T-cell (primary cell): ENCODE data around the gene RAP2B. TPM values are rescaled to one million over a fixed set of nuclear protein-coding genes. Genes with fewer than 3 reads are reported as not detected.
A peak's percentile ranks its signal among the peaks of the same experiment; 100 is the strongest.

Experiments used
- ATAC-seq, 4 experiments: fragments of 200-7000 bp in 3 of 4; fragments of 150-1000 bp in 1 of 4; cut with Tn5 transposase; replicated peaks in 1 of 4; 1 replicate in 3 of 4; 2 replicates in 1 of 4; pipeline ENCODE4 v1.10.0; 2021; ENCODE audit warnings: moderate library complexity in 3 of 4, mild to moderate bottlenecking in 2 of 4, moderate number of reproducible peaks in 1 of 4
- CTCF ChIA-PET, 2 donors: fragments of 300-600 bp; sonication (Branson Sonifier 250); formaldehyde crosslinking; loops; one replicate each; lab custom pipeline; 2022; ENCODE audit warnings: antibody characterized with exemption in 2 of 2; lab: Charles Lee
- POLR2A ChIA-PET, 2 donors: fragments of 300-600 bp; sonication (Branson Sonifier 250); formaldehyde crosslinking; loops; one replicate each; lab custom pipeline; 2022; ENCODE audit warnings: antibody characterized with exemption in 2 of 2; lab: Charles Lee
- DNase-seq, 35 experiments: peaks; one replicate each; pipeline versions ENCODE4 v3.0.0 to v3.0.0-alpha.2; 2013 to 2023
- H3K27ac ChIP-seq: one replicate; pipeline ENCODE4 v1.5.1; 2013; ENCODE audit warnings: low read length
- H3K27me3 ChIP-seq, 2 experiments: replicated peaks in 1 of 2; 1 replicate in 1 of 2; 2 replicates in 1 of 2; pipeline versions ENCODE4 v1.6.1 to v1.7.0; 2013; ENCODE audit warnings: low read length in 1 of 2, mixed read lengths in 1 of 2; ENCODE audit not compliant: control insufficient read depth in 2 of 2, insufficient read depth in 2 of 2; ENCODE audit errors: extremely low read depth in 1 of 2
- H3K36me3 ChIP-seq, 2 donors: 1 replicate in 1 of 2; 2 replicates in 1 of 2; pipeline versions ENCODE4 v1.6.1 to v1.7.0; 2013; ENCODE audit warnings: low read length in 1 of 2; ENCODE audit not compliant: control insufficient read depth in 2 of 2, insufficient read depth in 1 of 2; ENCODE audit errors: extremely low read depth in 1 of 2
- H3K4me1 ChIP-seq, 2 experiments: 1 replicate in 1 of 2; 2 replicates in 1 of 2; pipeline versions ENCODE4 v1.6.1 to v1.7.0; 2013; ENCODE audit warnings: low read length in 2 of 2, mixed read lengths in 1 of 2; ENCODE audit not compliant: insufficient read depth in 2 of 2, control insufficient read depth in 1 of 2; ENCODE audit errors: extremely low read depth in 1 of 2
- H3K4me3 ChIP-seq, 2 donors: 1 replicate in 1 of 2; 2 replicates in 1 of 2; pipeline versions ENCODE4 v1.5.1 to v1.7.0; 2013; ENCODE audit warnings: mild to moderate bottlenecking in 2 of 2, low read length in 1 of 2, moderate library complexity in 1 of 2; ENCODE audit not compliant: control insufficient read depth in 1 of 2; ENCODE audit errors: extremely low read depth in 1 of 2
- H3K9me3 ChIP-seq: 2 replicates; pipeline ENCODE4 v1.7.0; 2013
- H3K27ac Mint-ChIP-seq, 2 donors: one replicate each; pipeline ENCODE4 v1.8.0; 2020 to 2021; ENCODE audit warnings: mild to moderate bottlenecking in 2 of 2, mixed read lengths in 2 of 2
- H3K27me3 Mint-ChIP-seq, 2 donors: one replicate each; pipeline ENCODE4 v1.8.0; 2021 to 2022; ENCODE audit warnings: mixed read lengths in 2 of 2
- H3K36me3 Mint-ChIP-seq: one replicate; pipeline ENCODE4 v1.8.0; 2021; ENCODE audit warnings: mixed read lengths
- H3K4me1 Mint-ChIP-seq, 3 donors: one replicate each; pipeline ENCODE4 v1.8.0; 2020 to 2022; ENCODE audit warnings: mixed read lengths in 3 of 3, mild to moderate bottlenecking in 1 of 3
- H3K4me3 Mint-ChIP-seq, 3 donors: one replicate each; pipeline ENCODE4 v1.8.0; 2020 to 2022; ENCODE audit warnings: mild to moderate bottlenecking in 3 of 3, mixed read lengths in 3 of 3, moderate library complexity in 3 of 3
- H3K9me3 Mint-ChIP-seq, 3 donors: one replicate each; pipeline ENCODE4 v1.8.0; 2020 to 2022; ENCODE audit warnings: mixed read lengths in 3 of 3
- WGBS: methylation state at CpG from one replicate; pipeline ENCODE4 v1.1.5; 2013; ENCODE audit warnings: missing lambda C conversion rate; ENCODE audit not compliant: insufficient coverage; 5-methylcytosine and 5-hydroxymethylcytosine counted together
- total RNA-seq, 35 experiments: library from RNA in 6 of 35; stranded (reverse) in 6 of 35; fragments of 120-200 nt in 1 of 35; gene quantifications; one replicate each; pipeline versions ENCODE4 v1.2.1 to v1.2.4 and lab custom pipeline; 2013 to 2026

Gene RAP2B
- total RNA-seq, 5 donors from 2014 or later (not counting 1 experiment from before 2014, with no cell fraction given) = 16.3 to 35.8 (median 28.1) TPM

- Mint-ChIP-seq H3K27me3 (no peaks in the 10 kb centered on the region), H3K9me3 (peaks cover 0 to 3% (median 0%) of the 10 kb centered on the region in 3 donors), H3K27ac (no peak overlapping the region), H3K4me3 (no peak overlapping the region), H3K36me3 (no peaks in the 10 kb centered on the region), H3K4me1 (peaks cover 0 to 7% (median 2%) of the 10 kb centered on the region in 3 donors)
- Histone ChIP-seq H3K27ac (no peak overlapping the region), H3K4me3 (no peak overlapping the region), H3K36me3 (no peaks in the 10 kb centered on the region), H3K9me3 (no peaks in the 10 kb centered on the region), H3K27me3 (peaks cover 0 to 3% of the 10 kb centered on the region in 2 experiments), H3K4me1 (no peaks in the 10 kb centered on the region)
- ATAC-seq (no peak), DNase-seq (no peak)
- WGBS = no CpG with 5 or more reads among the region's 3 CpGs
- ChIA-PET CTCF (no interaction called here), POLR2A (no interaction called here)
Observed at GRCh38 chr3:153129866-153130265, 32.2 kb upstream of the RAP2B start.

- Histone ChIP-seq H3K27ac (no peak overlapping the region), H3K27me3 (peaks cover 0 to 3% of the 10 kb centered on the region in 2 experiments), H3K4me1 (no peaks in the 10 kb centered on the region), H3K4me3 (no peak overlapping the region), H3K36me3 (no peaks in the 10 kb centered on the region), H3K9me3 (no peaks in the 10 kb centered on the region)
- Mint-ChIP-seq H3K4me1 (peaks cover 0 to 7% (median 2%) of the 10 kb centered on the region in 3 donors), H3K27ac (no peak overlapping the region), H3K36me3 (no peaks in the 10 kb centered on the region), H3K4me3 (no peak overlapping the region), H3K9me3 (no peaks in the 10 kb centered on the region), H3K27me3 (no peaks in the 10 kb centered on the region)
- DNase-seq = no peak
- POLR2A ChIA-PET = no interaction called here
- no peak for ATAC-seq
- WGBS = no CpG with 5 or more reads among the region's 2 CpGs
- CTCF ChIA-PET = no interaction called here
Observed at GRCh38 chr3:153130312-153130977, 31.6 kb upstream of the RAP2B start.

- Mint-ChIP-seq H3K27me3 (no peaks in the 10 kb centered on the region), H3K4me1 (peaks cover 0 to 16% (median 13%) of the 10 kb centered on the region in 3 donors), H3K9me3 (no peaks in the 10 kb centered on the region), H3K27ac (no peak overlapping the region), H3K4me3 (no peak overlapping the region), H3K36me3 (no peaks in the 10 kb centered on the region)
- peaks cover 0 to 4% of the 10 kb centered on the region in 2 experiments for H3K4me1 ChIP-seq
- CTCF ChIA-PET = no interaction called here
- POLR2A ChIA-PET = no interaction called here
- no peaks in the 10 kb centered on the region for H3K36me3 ChIP-seq
- whole genome bisulfite sequencing = no CpG with 5 or more reads among the region's 2 CpGs
- H3K9me3 ChIP-seq = no peaks in the 10 kb centered on the region
- ATAC-seq = no peak
- no peak for DNase-seq
- no peak overlapping the region for H3K4me3 ChIP-seq
- no peak overlapping the region for H3K27ac ChIP-seq
- peaks cover 0 to 7% of the 10 kb centered on the region in 2 experiments for H3K27me3 ChIP-seq
Observed at GRCh38 chr3:153137626-153138025, 24.4 kb upstream of the RAP2B start.

GRCh38 chr3:153138276-153139210 lies 23.5 kb upstream of the RAP2B start:
- Histone ChIP-seq H3K36me3 (no peaks in the 10 kb centered on the region), H3K4me3 (no peak overlapping the region), H3K27me3 (peaks cover 0 to 4% of the 10 kb centered on the region in 2 experiments), H3K27ac (no peak overlapping the region), H3K4me1 (peaks cover 0 to 4% of the 10 kb centered on the region in 2 experiments), H3K9me3 (no peaks in the 10 kb centered on the region)
- no peak overlapping the region for H3K4me3 Mint-ChIP-seq
- no peaks in the 10 kb centered on the region for H3K36me3 Mint-ChIP-seq
- H3K27me3 Mint-ChIP-seq = no peaks in the 10 kb centered on the region
- H3K9me3 Mint-ChIP-seq = no peaks in the 10 kb centered on the region
- CTCF ChIA-PET = interaction anchor here in 1 of 2 donors (0.6 kb wide), 1 partner anchor 16 kb away, joined by 3 read pairs; no protein-coding TSS in a partner anchor
- H3K4me1 Mint-ChIP-seq = peaks cover 0 to 16% (median 13%) of the 10 kb centered on the region in 3 donors
- POLR2A ChIA-PET = no interaction called here
- peak in 1 of 35 experiments; percentile 5 for DNase-seq
- WGBS = no CpG with 5 or more reads among the region's 5 CpGs
- no peak for ATAC-seq
- no peak overlapping the region for H3K27ac Mint-ChIP-seq

- H3K36me3 Mint-ChIP-seq = no peaks in the 10 kb centered on the region
- no peak overlapping the region for H3K4me3 Mint-ChIP-seq
- POLR2A ChIA-PET = no interaction called here
- no CpG with 5 or more reads among the region's 1 CpG for WGBS
- no peaks in the 10 kb centered on the region for H3K9me3 ChIP-seq
- no peak overlapping the region for H3K27ac Mint-ChIP-seq
- DNase-seq (no peak), ATAC-seq (no peak)
- H3K4me1 Mint-ChIP-seq = peaks cover 0 to 17% (median 15%) of the 10 kb centered on the region in 3 donors
- no peaks in the 10 kb centered on the region for H3K36me3 ChIP-seq
- no peaks in the 10 kb centered on the region for H3K27me3 ChIP-seq
- H3K4me1 ChIP-seq = peaks cover 0 to 4% of the 10 kb centered on the region in 2 experiments
- CTCF ChIA-PET = interaction anchor here in 1 of 2 donors (1.3 kb wide), 1 partner anchor 18 kb away, joined by 3 read pairs; no protein-coding TSS in a partner anchor
- no peaks in the 10 kb centered on the region for H3K27me3 Mint-ChIP-seq
- H3K9me3 Mint-ChIP-seq = no peaks in the 10 kb centered on the region
- H3K4me3 ChIP-seq = no peak overlapping the region
- no peak overlapping the region for H3K27ac ChIP-seq
Observed at GRCh38 chr3:153142961-153143360, 19.1 kb upstream of the RAP2B start.

GRCh38 chr3:153144071-153144470 lies 18.0 kb upstream of the RAP2B start:
- no peaks in the 10 kb centered on the region for H3K9me3 ChIP-seq
- Mint-ChIP-seq H3K36me3 (no peaks in the 10 kb centered on the region), H3K27me3 (no peaks in the 10 kb centered on the region), H3K4me3 (no peak overlapping the region), H3K9me3 (peaks cover 2 to 6% (median 4%) of the 10 kb centered on the region in 3 donors), H3K4me1 (peaks cover 0 to 10% (median 10%) of the 10 kb centered on the region in 3 donors), H3K27ac (no peak overlapping the region)
- no peak for ATAC-seq
- no peak overlapping the region for H3K27ac ChIP-seq
- H3K4me1 ChIP-seq = peaks cover 0 to 4% of the 10 kb centered on the region in 2 experiments
- no peaks in the 10 kb centered on the region for H3K36me3 ChIP-seq
- DNase-seq = no peak
- H3K4me3 ChIP-seq = no peak overlapping the region
- no peaks in the 10 kb centered on the region for H3K27me3 ChIP-seq
- ChIA-PET POLR2A (no interaction called here), CTCF (interaction anchor here in 1 of 2 donors (1.3 kb wide), 1 partner anchor 17 kb away, joined by 3 read pairs; no protein-coding TSS in a partner anchor)
- no CpG with 5 or more reads among the region's 1 CpG for WGBS
